Sigmoid colon (tissue), 4 donors: ENCODE measurements around the gene SMIM22.

Source experiments
- POLR2A ChIP-seq, 2 donors: fragments of 450-650 bp; IDR thresholded peaks; one replicate each; pipeline ENCODE4 v1.6.1; 2016; ENCODE audit warnings: antibody characterized with exemption in 2 of 2, mild to moderate bottlenecking in 2 of 2, moderate library complexity in 2 of 2
- POLR2AphosphoS5 ChIP-seq, 4 donors: sonication (generic); formaldehyde crosslinking; IDR thresholded peaks; one replicate each; pipeline ENCODE4 v1.6.1; 2017; ENCODE audit warnings: antibody characterized with exemption in 4 of 4

GRCh38 chr16:4766875-4767628 lies 28.1 kb upstream of the SMIM22 start, which contains the start of gene ZNF500:
- TF ChIP-seq POLR2AphosphoS5 (IDR thresholded peaks at IDR 0.05), result peak; percentile 66 to 93 (median 85)
- TF ChIP-seq POLR2A (IDR thresholded peaks at IDR 0.05), result peak; percentile 37 to 38
